Stomach (tissue), 9 donors: ENCODE data around the gene CDKN1C. TPM values are rescaled to one million over a fixed set of nuclear protein-coding genes. Genes with fewer than 3 reads are reported as not detected.
A peak's percentile ranks its signal among the peaks of the same experiment; 100 is the strongest.

Experiments used
- DNase-seq, 2 donors: peaks; one replicate each; pipeline versions ENCODE4 v3.0.0 to v3.0.0-alpha.2; 2013 to 2019
- H3K27ac ChIP-seq, 5 donors: fragments of 200-600 bp in 4 of 5; sonication (generic) in 4 of 5; one replicate each; pipeline ENCODE4 v1.5.1; 2013 to 2019; ENCODE audit warnings: mild to moderate bottlenecking in 1 of 5, moderate library complexity in 1 of 5
- H3K27me3 ChIP-seq, 3 donors: fragments of 200-600 bp; sonication (generic); one replicate each; pipeline ENCODE4 v1.5.1; 2017 to 2019; ENCODE audit warnings: mixed run types in 1 of 3
- H3K36me3 ChIP-seq, 4 donors: fragments of 200-600 bp; sonication (generic); 1 replicate in 3 of 4; 2 replicates in 1 of 4; pipeline ENCODE4 v1.5.1; 2016 to 2019
- H3K4me1 ChIP-seq, 4 donors: fragments of 200-600 bp; sonication (generic); one replicate each; pipeline ENCODE4 v1.5.1; 2016 to 2019
- H3K4me3 ChIP-seq, 4 donors: fragments of 200-600 bp; sonication (generic) in 3 of 4; one replicate each; pipeline ENCODE4 v1.5.1; 2016 to 2019; ENCODE audit warnings: mild to moderate bottlenecking in 1 of 4
- H3K9me3 ChIP-seq, 4 donors: fragments of 200-600 bp; sonication (generic); one replicate each; pipeline ENCODE4 v1.5.1; 2016 to 2019
- CTCF ChIP-seq, 7 experiments: fragments of 450-650 bp in 4 of 7; fragments of 200-600 bp in 3 of 7; sonication (generic) in 3 of 7; IDR thresholded peaks; one replicate each; pipeline ENCODE4 v1.5.1; 2016 to 2019; ENCODE audit warnings: antibody characterized with exemption in 7 of 7, control low read depth in 2 of 7, mild to moderate bottlenecking in 1 of 7
- EP300 ChIP-seq: sonication (generic); formaldehyde crosslinking; IDR thresholded peaks from one replicate; pipeline ENCODE4 v1.6.1; 2017; ENCODE audit warnings: antibody characterized with exemption
- POLR2A ChIP-seq, 4 donors: fragments of 450-650 bp; IDR thresholded peaks; one replicate each; pipeline ENCODE4 v1.6.1; 2016; ENCODE audit warnings: antibody characterized with exemption in 4 of 4, control low read depth in 2 of 4, mild to moderate bottlenecking in 1 of 4, moderate library complexity in 1 of 4
- POLR2AphosphoS5 ChIP-seq, 3 donors: sonication (generic); formaldehyde crosslinking; IDR thresholded peaks; one replicate each; pipeline ENCODE4 v1.6.1; 2016; ENCODE audit warnings: antibody characterized with exemption in 3 of 3
- WGBS, 5 donors: extraction: QIAGEN DNeasy Blood & Tissue Kit in 3 of 5; methylation state at CpG; one replicate each; pipeline versions ENCODE4 v1.1.5 to v1.1.7; 2013 to 2018; 5-methylcytosine and 5-hydroxymethylcytosine counted together
- intact Hi-C: fragments of 100-400 bp; cut with DNase I; formaldehyde crosslinking; loops from one replicate; pipeline ENCODE4 v1.15.1; 2023; ENCODE audit warnings: low total_unique reads
- polyA plus RNA-seq, 3 donors: library from polyadenylated mRNA; stranded (reverse); fragments of 200-250 nt; gene quantifications; one replicate each; pipeline ENCODE4 v1.2.3, GENCODE V29; 2013
- total RNA-seq, 5 donors: library from RNA; depleted of rRNA; stranded (reverse); fragments of >200 nt; gene quantifications; one replicate each; pipeline versions ENCODE4 v1.1.0 to v1.2.3, GENCODE V29; 2014 to 2016
- donor health status: healthy with polysubstance abuse.
- donor health status: Bipolar disorder and iron deficiency.
- donor health status: healthy.

CDKN1C gene
- total and polyA plus RNA-seq, 8 donors: 10.5 to 99.1 (median 42.3) TPM

GRCh38 chr11:2928605-2929530 is 43.3 kb upstream of the CDKN1C start, which contains the start of gene PHLDA2:
Gene PHLDA2, minus strand, starts transcription at chr11:2929420. Its CDS starts 56 bp downstream, at chr11:2929364.
- peak within 1 kb of the TSS; percentile 84 to 89 (median 88) for H3K27ac ChIP-seq
- 0 to 2% (median 1%) methylated on average over 24 to 113 of the region's 113 CpGs for WGBS, 5 donors
- intact Hi-C loops: no loop called here
- H3K36me3 ChIP-seq: no peaks in the 10 kb centered on the region
- peak; percentile 71 to 82 for DNase-seq
- H3K9me3 ChIP-seq: no peaks in the 10 kb centered on the region
- H3K27me3 ChIP-seq: peaks cover 0 to 53% (median 12%) of the 10 kb centered on the region in 3 donors
- peaks cover 41 to 73% (median 55%) of the 10 kb centered on the region in 4 donors for H3K4me1 ChIP-seq
- peak within 1 kb of the TSS; percentile 52 to 71 (median 60) for H3K4me3 ChIP-seq
- TF ChIP-seq POLR2A (IDR thresholded peaks at IDR 0.05): peak in 2 of 4 donors; percentile 60 to 83
- no peak for TF ChIP-seq EP300
- TF ChIP-seq CTCF (IDR thresholded peaks at IDR 0.05): no peak
- TF ChIP-seq POLR2AphosphoS5 (IDR thresholded peaks at IDR 0.05): peak in 2 of 3 donors; percentile 92 to 97

DNA sequence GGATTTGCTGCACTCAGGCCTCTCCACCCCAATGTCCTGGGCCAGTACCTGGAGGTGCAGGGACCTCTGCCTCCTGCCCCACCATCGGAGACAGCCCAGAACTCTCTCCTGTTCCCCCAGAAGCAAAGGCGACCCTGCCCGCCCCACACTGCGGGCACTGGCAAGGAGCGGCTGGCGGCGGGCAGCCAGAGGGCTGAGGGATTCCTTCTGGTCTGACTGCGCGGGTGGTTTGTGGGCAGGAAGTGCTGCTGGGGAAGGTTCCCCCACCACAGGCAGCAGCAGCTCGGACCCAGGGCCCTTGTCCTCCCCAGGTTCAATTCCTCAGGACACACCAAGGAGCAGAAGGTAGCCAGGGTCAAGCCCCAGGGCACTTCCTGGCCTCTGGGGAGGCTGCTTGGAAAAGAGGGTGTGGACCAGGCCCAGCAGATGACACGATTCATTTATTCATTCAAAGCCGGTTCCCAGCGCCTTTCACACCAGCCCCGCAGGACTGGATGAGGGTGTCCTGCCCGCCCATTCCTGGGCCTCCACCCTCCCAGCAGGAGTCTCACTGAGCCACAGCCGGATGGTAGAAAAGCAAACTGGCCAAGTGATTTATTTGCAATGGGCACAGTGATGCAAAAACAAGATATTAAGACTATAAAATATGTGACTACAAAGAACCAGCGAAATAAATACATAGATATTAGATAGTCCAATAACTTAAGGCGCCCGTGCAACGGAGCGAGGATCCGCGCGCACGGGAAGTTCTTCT is 42.5 kb upstream of the CDKN1C start:
- DNase-seq: peak in 1 of 2 donors; percentile 60
- H3K9me3 ChIP-seq: no peaks in the 10 kb centered on the region
- no peaks in the 10 kb centered on the region for H3K36me3 ChIP-seq
- peaks cover 0 to 53% (median 12%) of the 10 kb centered on the region in 3 donors for H3K27me3 ChIP-seq
- peak overlapping the region; percentile 52 to 71 (median 60) for H3K4me3 ChIP-seq
- peaks cover 33 to 68% (median 52%) of the 10 kb centered on the region in 4 donors for H3K4me1 ChIP-seq
- no peak for TF ChIP-seq EP300
- TF ChIP-seq POLR2A (IDR thresholded peaks at IDR 0.05): no peak
- TF ChIP-seq POLR2AphosphoS5 (IDR thresholded peaks at IDR 0.05): no peak
- no peak for TF ChIP-seq CTCF (IDR thresholded peaks at IDR 0.05)
- H3K27ac ChIP-seq: peak overlapping the region; percentile 84 to 89 (median 88)
- intact Hi-C loops: no loop called here
- WGBS, 5 donors: 32 to 38% (median 34%) methylated on average over 23 to 25 of the region's 25 CpGs

DNA sequence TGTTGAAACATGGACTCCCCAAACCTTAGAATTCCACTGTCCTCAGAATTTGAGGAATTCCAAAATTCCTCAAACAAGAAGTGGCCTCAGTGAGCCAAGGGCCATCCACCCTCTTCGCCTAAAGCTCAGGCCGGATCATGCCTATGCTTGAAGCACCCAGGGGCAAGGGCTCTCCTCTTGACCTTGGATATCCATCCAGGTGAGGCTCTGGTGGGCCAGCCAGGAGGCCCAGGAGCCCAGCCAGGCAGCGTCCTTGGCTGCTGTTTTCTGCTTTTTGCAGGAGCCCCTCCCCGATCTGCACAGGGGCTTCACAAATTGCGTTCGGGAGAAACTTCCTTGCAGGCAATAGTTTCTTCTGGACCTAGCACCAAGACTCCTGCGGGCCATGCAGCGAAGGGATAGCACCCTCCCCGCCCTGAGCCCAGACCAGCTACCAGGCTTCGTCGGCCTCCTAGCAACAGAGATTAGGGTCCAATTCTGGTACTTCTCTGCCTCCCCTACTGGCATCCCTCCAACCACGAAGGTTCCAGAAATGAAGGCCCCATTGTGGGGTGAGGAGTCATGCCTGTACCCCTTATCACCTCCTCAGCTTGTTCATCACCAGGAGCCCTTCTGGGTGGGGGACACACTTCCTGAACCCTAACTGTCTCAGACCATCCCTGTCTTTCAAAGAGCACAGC is 41.7 kb upstream of the CDKN1C start:
- Histone ChIP-seq H3K27me3 (peaks cover 0 to 53% (median 12%) of the 10 kb centered on the region in 3 donors), H3K4me1 (peaks cover 28 to 61% (median 47%) of the 10 kb centered on the region in 4 donors), H3K36me3 (no peaks in the 10 kb centered on the region), H3K4me3 (peak overlapping the region; percentile 52 to 71 (median 60)), H3K27ac (peak overlapping the region in 1 of 5 donors; percentile 88), H3K9me3 (no peaks in the 10 kb centered on the region)
- no peak for TF ChIP-seq POLR2AphosphoS5 (IDR thresholded peaks at IDR 0.05)
- TF ChIP-seq EP300: no peak
- TF ChIP-seq POLR2A (IDR thresholded peaks at IDR 0.05): no peak
- TF ChIP-seq CTCF (IDR thresholded peaks at IDR 0.05): no peak
- DNase-seq: no peak
- intact Hi-C loops: no loop called here
- 88 to 91% (median 90%) methylated on average over 12 of the region's 12 CpGs for WGBS, 5 donors
